GM12892 (cell line): Measurements from ENCODE around the gene DNTT.

Experiments
- POLR2A ChIP-seq: IDR thresholded peaks from 2 replicates; pipeline ENCODE4 v1.6.1; 2011; ENCODE audit warnings: low read depth, low read length, control low read depth
- POLR2AphosphoS5 ChIP-seq: IDR thresholded peaks from 2 replicates; pipeline ENCODE4 v1.6.1; 2011; ENCODE audit warnings: low read depth, low read length, control low read depth
- TAF1 ChIP-seq: IDR thresholded peaks from 2 replicates; pipeline ENCODE4 v1.6.1; 2011; ENCODE audit warnings: low read depth, mild to moderate bottlenecking, control low read depth, low read length, borderline replicate concordance

DNA sequence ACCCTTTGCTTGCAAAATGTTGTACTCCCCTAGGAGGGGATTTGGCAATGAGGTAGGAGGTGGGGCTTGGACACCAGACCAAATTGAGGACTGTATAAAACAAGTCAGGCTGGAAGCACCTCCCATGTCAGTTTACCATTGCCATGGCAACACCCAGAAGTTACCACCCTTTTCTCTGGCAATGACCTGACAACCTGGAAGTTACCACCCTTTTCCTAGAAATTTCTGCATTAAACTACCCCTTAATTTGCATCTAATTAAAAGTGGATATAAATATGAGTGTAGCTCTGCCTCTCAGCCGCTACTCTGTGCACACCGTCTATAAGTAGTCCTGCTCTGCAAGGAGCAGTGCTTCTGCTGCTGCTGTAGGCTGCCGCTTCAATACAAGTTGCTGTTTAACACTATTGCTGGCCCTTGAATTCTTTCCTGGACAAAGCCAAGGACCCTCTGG, 25.0 kb upstream of the DNTT start:
- TF ChIP-seq POLR2AphosphoS5: no peak
- no peak for TF ChIP-seq POLR2A
- TF ChIP-seq TAF1: no peak
